Trophoblast cell (in vitro differentiated cells and primary cell): ENCODE results near the gene COL19A1.

Experiments used
- DNase-seq, 2 donors: peaks; one replicate each; pipeline ENCODE4 v3.0.0-alpha.2; 2016
- H2AFZ ChIP-seq: 2 replicates; pipeline ENCODE4 v1.6.1; 2013; ENCODE audit warnings: low read length, moderate library complexity, mild to moderate bottlenecking; ENCODE audit not compliant: insufficient read depth, poor library complexity
- H2AK5ac ChIP-seq: 2 replicates; pipeline ENCODE4 v1.6.1; 2013; ENCODE audit warnings: mild to moderate bottlenecking, low read length
- H2BK120ac ChIP-seq: 2 replicates; pipeline ENCODE4 v1.6.1; 2013; ENCODE audit warnings: low read length, mild to moderate bottlenecking, moderate library complexity; ENCODE audit not compliant: insufficient read depth, poor library complexity
- H2BK12ac ChIP-seq: 2 replicates; pipeline ENCODE4 v1.6.1; 2013; ENCODE audit warnings: mild to moderate bottlenecking, low read length, moderate library complexity
- H2BK5ac ChIP-seq: 2 replicates; pipeline ENCODE4 v1.6.1; 2013; ENCODE audit warnings: low read length, low read depth, moderate library complexity, mild to moderate bottlenecking; ENCODE audit not compliant: poor library complexity
- H3K14ac ChIP-seq: 2 replicates; pipeline ENCODE4 v1.6.1; 2013; ENCODE audit warnings: mild to moderate bottlenecking, low read length
- H3K18ac ChIP-seq: 2 replicates; pipeline ENCODE4 v1.6.1; 2013; ENCODE audit warnings: mild to moderate bottlenecking, low read length
- H3K23ac ChIP-seq: 2 replicates; pipeline ENCODE4 v1.6.1; 2013; ENCODE audit warnings: low read length
- H3K27ac ChIP-seq: 2 replicates; pipeline ENCODE4 v1.5.1; 2013; ENCODE audit warnings: low read depth, mild to moderate bottlenecking, inconsistent platforms, low read length, moderate library complexity
- H3K27me3 ChIP-seq: 2 replicates; pipeline ENCODE4 v1.6.1; 2013; ENCODE audit warnings: inconsistent platforms, mild to moderate bottlenecking, low read length, moderate library complexity; ENCODE audit not compliant: insufficient read depth
- H3K36me3 ChIP-seq, 2 experiments: 1 replicate in 1 of 2; 2 replicates in 1 of 2; pipeline ENCODE4 v1.6.1; 2013; ENCODE audit warnings: low read length in 2 of 2, mild to moderate bottlenecking in 2 of 2, moderate library complexity in 1 of 2; ENCODE audit not compliant: insufficient read depth in 2 of 2, control insufficient read depth in 1 of 2
- H3K4ac ChIP-seq: 2 replicates; pipeline ENCODE4 v1.6.1; 2013; ENCODE audit warnings: low read depth, mild to moderate bottlenecking, low read length, moderate library complexity
- H3K4me1 ChIP-seq, 2 experiments: 1 replicate in 1 of 2; 2 replicates in 1 of 2; pipeline ENCODE4 v1.6.1; 2013; ENCODE audit warnings: low read length in 2 of 2, mild to moderate bottlenecking in 2 of 2, moderate library complexity in 1 of 2; ENCODE audit not compliant: insufficient read depth in 2 of 2, control insufficient read depth in 1 of 2
- H3K4me2 ChIP-seq: 2 replicates; pipeline ENCODE4 v1.6.1; 2013; ENCODE audit warnings: inconsistent platforms, mild to moderate bottlenecking, low read length, moderate library complexity
- H3K4me3 ChIP-seq: 2 replicates; pipeline ENCODE4 v1.5.1; 2013; ENCODE audit warnings: mild to moderate bottlenecking, low read depth, low read length, inconsistent platforms
- H3K79me1 ChIP-seq: one replicate; pipeline ENCODE4 v1.6.1; 2013; ENCODE audit warnings: low read length
- H3K79me2 ChIP-seq: 2 replicates; pipeline ENCODE4 v1.6.1; 2013; ENCODE audit warnings: low read length, mild to moderate bottlenecking; ENCODE audit not compliant: control insufficient read depth, insufficient read depth, poor library complexity
- H3K9ac ChIP-seq: 2 replicates; pipeline ENCODE4 v1.6.1; 2013; ENCODE audit warnings: mild to moderate bottlenecking, low read length
- H3K9me3 ChIP-seq: 2 replicates; pipeline ENCODE4 v1.6.1; 2013; ENCODE audit warnings: low read depth, mild to moderate bottlenecking, control low read depth, inconsistent platforms, low read length; ENCODE audit not compliant: insufficient read depth
- H4K12ac ChIP-seq: 2 replicates; pipeline ENCODE4 v1.6.1; 2013; ENCODE audit warnings: low read depth, mild to moderate bottlenecking, low read length, moderate library complexity
- H4K8ac ChIP-seq: 2 replicates; pipeline ENCODE4 v1.6.1; 2013; ENCODE audit warnings: low read depth, mild to moderate bottlenecking, low read length, moderate library complexity
- H4K91ac ChIP-seq: one replicate; pipeline ENCODE4 v1.6.1; 2013; ENCODE audit warnings: low read depth, mild to moderate bottlenecking, low read length, moderate library complexity
- WGBS: extraction: QIAGEN DNeasy Blood & Tissue Kit; methylation state at CpG from one replicate; pipeline ENCODE4 v1.1.7; 2013; ENCODE audit warnings: missing lambda C conversion rate; ENCODE audit not compliant: insufficient read length, insufficient coverage; ENCODE audit errors: extremely low coverage; 5-methylcytosine and 5-hydroxymethylcytosine counted together

The COL19A1 gene

GRCh38 chr6:70180183-70180900, 314.0 kb downstream of the COL19A1 start:
- no peak overlapping the region for H3K14ac ChIP-seq
- H3K18ac ChIP-seq: no peak overlapping the region
- no peak overlapping the region for H3K4ac ChIP-seq
- no peak overlapping the region for H3K4me3 ChIP-seq
- no peak overlapping the region for H4K91ac ChIP-seq
- no peak overlapping the region for H3K9ac ChIP-seq
- no peak overlapping the region for H3K4me2 ChIP-seq
- no peak overlapping the region for H3K23ac ChIP-seq
- H4K8ac ChIP-seq: no peak overlapping the region
- DNase-seq: no peak
- no CpG with 5 or more reads among the region's 2 CpGs for WGBS
- H2BK5ac ChIP-seq: no peak overlapping the region
- H2BK12ac ChIP-seq: no peak overlapping the region
- H3K4me1 ChIP-seq: no peaks in the 10 kb centered on the region
- H2AK5ac ChIP-seq: no peak overlapping the region
- no peaks in the 10 kb centered on the region for H3K9me3 ChIP-seq
- no peaks in the 10 kb centered on the region for H3K79me2 ChIP-seq
- H3K27me3 ChIP-seq: no peaks in the 10 kb centered on the region
- H4K12ac ChIP-seq: no peak overlapping the region
- H2AFZ ChIP-seq: no peak overlapping the region
- H3K79me1 ChIP-seq: no peaks in the 10 kb centered on the region
- H3K27ac ChIP-seq: no peak overlapping the region
- H3K36me3 ChIP-seq: no peaks in the 10 kb centered on the region
- no peak overlapping the region for H2BK120ac ChIP-seq

- DNase-seq: peak in 1 of 2 donors; percentile 34
- no peak overlapping the region for H4K8ac ChIP-seq
- no peak overlapping the region for H3K14ac ChIP-seq
- H3K23ac ChIP-seq: no peak overlapping the region
- no peak overlapping the region for H2BK120ac ChIP-seq
- H3K27me3 ChIP-seq: no peaks in the 10 kb centered on the region
- no peaks in the 10 kb centered on the region for H3K79me1 ChIP-seq
- H3K36me3 ChIP-seq: no peaks in the 10 kb centered on the region
- no peaks in the 10 kb centered on the region for H3K9me3 ChIP-seq
- H3K79me2 ChIP-seq: no peaks in the 10 kb centered on the region
- no peak overlapping the region for H3K4me2 ChIP-seq
- no peak overlapping the region for H2AFZ ChIP-seq
- H3K9ac ChIP-seq: no peak overlapping the region
- H3K4ac ChIP-seq: no peak overlapping the region
- H4K91ac ChIP-seq: no peak overlapping the region
- no CpG with 5 or more reads among the region's 1 CpG for WGBS
- no peak overlapping the region for H4K12ac ChIP-seq
- no peak overlapping the region for H2BK5ac ChIP-seq
- no peaks in the 10 kb centered on the region for H3K4me1 ChIP-seq
- H3K27ac ChIP-seq: no peak overlapping the region
- H2BK12ac ChIP-seq: no peak overlapping the region
- no peak overlapping the region for H3K4me3 ChIP-seq
- no peak overlapping the region for H2AK5ac ChIP-seq
- H3K18ac ChIP-seq: no peak overlapping the region
These were observed 314.7 kb downstream of the COL19A1 start for GRCh38 chr6:70180901-70181599.

- Histone ChIP-seq H3K79me1 (no peaks in the 10 kb centered on the region), H3K4ac (no peak overlapping the region), H3K79me2 (no peaks in the 10 kb centered on the region), H3K23ac (no peak overlapping the region), H2BK5ac (no peak overlapping the region), H3K9me3 (no peaks in the 10 kb centered on the region), H3K4me1 (no peaks in the 10 kb centered on the region), H3K9ac (no peak overlapping the region), H2BK120ac (no peak overlapping the region), H3K27ac (no peak overlapping the region), H4K8ac (no peak overlapping the region), H2AK5ac (no peak overlapping the region), H2BK12ac (no peak overlapping the region), H3K18ac (no peak overlapping the region), H2AFZ (no peak overlapping the region), H4K91ac (no peak overlapping the region), H3K27me3 (no peaks in the 10 kb centered on the region), H3K36me3 (no peaks in the 10 kb centered on the region), H4K12ac (no peak overlapping the region), H3K4me3 (no peak overlapping the region), H3K4me2 (no peak overlapping the region), H3K14ac (no peak overlapping the region)
- WGBS: no CpG with 5 or more reads among the region's 3 CpGs
- DNase-seq: no peak
These were observed 317.2 kb downstream of the COL19A1 start for GRCh38 chr6:70183538-70183937.

- H4K8ac ChIP-seq: no peak overlapping the region
- H3K14ac ChIP-seq: no peak overlapping the region
- no peak overlapping the region for H4K91ac ChIP-seq
- H3K9ac ChIP-seq: no peak overlapping the region
- H3K79me1 ChIP-seq: no peaks in the 10 kb centered on the region
- H3K36me3 ChIP-seq: no peaks in the 10 kb centered on the region
- H3K27me3 ChIP-seq: no peaks in the 10 kb centered on the region
- no peak overlapping the region for H2AFZ ChIP-seq
- H3K23ac ChIP-seq: no peak overlapping the region
- no peaks in the 10 kb centered on the region for H3K4me1 ChIP-seq
- H2BK12ac ChIP-seq: no peak overlapping the region
- no peak overlapping the region for H3K4me2 ChIP-seq
- no peak overlapping the region for H4K12ac ChIP-seq
- no peak overlapping the region for H3K18ac ChIP-seq
- H3K9me3 ChIP-seq: no peaks in the 10 kb centered on the region
- no CpG with 5 or more reads among the region's 3 CpGs for WGBS
- no peak overlapping the region for H3K4ac ChIP-seq
- no peak for DNase-seq
- no peak overlapping the region for H3K27ac ChIP-seq
- no peak overlapping the region for H2BK5ac ChIP-seq
- H2BK120ac ChIP-seq: no peak overlapping the region
- H3K79me2 ChIP-seq: no peaks in the 10 kb centered on the region
- H2AK5ac ChIP-seq: no peak overlapping the region
- H3K4me3 ChIP-seq: no peak overlapping the region
These were observed 318.4 kb downstream of the COL19A1 start for GRCh38 chr6:70184723-70185122.
